ENCODE results near the gene ERP44. TPM values are rescaled to one million over a fixed set of nuclear protein-coding genes. Genes with fewer than 3 reads are reported as not detected.

The ERP44 gene
- 14.0 and 25.8 TPM in 2 replicates for total RNA-seq

DNA sequence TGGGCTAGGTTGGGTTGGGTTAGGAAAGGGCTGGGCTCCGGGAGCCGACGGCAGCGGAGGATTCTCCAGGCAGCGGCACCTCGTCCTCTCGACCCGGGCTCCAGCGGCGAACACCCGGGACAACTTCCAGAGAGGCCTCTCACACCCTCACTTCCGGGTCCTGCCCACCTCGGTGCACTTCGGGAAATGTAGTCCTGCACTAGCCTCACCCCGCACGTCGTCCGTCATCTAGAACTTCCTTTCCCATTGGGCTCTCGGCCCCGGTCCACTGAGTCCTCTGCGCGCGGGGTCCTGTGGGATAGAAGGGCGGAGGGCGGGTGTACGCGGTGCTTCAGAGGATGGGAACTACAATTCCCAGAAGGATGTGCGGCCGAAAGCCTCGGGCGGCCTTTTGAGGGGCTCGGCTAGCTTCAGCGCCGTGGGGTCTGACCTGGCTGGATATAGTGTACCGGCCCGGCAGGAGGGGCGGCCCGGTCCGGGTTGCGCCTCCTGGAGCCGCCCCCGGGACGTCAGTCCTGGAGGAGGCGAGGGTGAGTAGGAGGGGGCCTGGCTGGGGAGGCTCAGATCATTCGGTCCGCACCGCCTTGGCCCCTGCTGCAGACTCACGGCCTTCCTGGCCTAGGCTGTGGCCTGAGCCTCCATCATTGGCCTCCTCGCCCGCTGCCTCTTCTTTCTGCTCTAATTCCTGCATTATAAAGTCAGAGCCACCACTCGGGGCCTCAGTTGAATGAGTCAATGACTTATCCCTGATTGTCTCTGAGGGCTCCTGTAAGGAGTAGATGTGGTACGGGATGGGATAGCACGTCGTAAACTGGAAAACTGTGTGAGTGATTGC, at the start of gene ERP44, which contains the start of gene INVS:
ERP44 (minus strand) TSS at position 114 of the 835 bp plus-strand sequence. CDS start 160 bp downstream, outside the sequence.
INVS (plus strand) TSS at position 357 of the 835 bp plus-strand sequence. CDS start 5,279 bp downstream, outside the sequence.

Small RNA genes lying within 50 kb of the gene (small RNA-seq; reads per million reads assigned to genes)
- gene RN7SL75P (ENCODE audit: low replicate concordance): not detected

Other genes starting within 250 kb of the ERP44 start
- 16.6 and 19.9 TPM in 2 replicates for gene STX17, start 192.3 kb downstream of the ERP44 start, total RNA-seq
- 27.6 and 36.5 TPM in 2 replicates for gene INVS, start 243 bp upstream of the ERP44 start, total RNA-seq

Data from placental pericyte (primary cell).